Stimulated activated CD8-positive, alpha-beta memory T cell treated with anti-CD3 and anti-CD28 coated beads, Interleukin-4, amount 100 ng/mL, for 48 hours (primary cell): ENCODE data around the gene NIPA2.

ENCODE experiments used
- DNase-seq: peaks from one replicate; pipeline ENCODE4 v3.0.0-alpha.2; 2020

The NIPA2 gene

DNA sequence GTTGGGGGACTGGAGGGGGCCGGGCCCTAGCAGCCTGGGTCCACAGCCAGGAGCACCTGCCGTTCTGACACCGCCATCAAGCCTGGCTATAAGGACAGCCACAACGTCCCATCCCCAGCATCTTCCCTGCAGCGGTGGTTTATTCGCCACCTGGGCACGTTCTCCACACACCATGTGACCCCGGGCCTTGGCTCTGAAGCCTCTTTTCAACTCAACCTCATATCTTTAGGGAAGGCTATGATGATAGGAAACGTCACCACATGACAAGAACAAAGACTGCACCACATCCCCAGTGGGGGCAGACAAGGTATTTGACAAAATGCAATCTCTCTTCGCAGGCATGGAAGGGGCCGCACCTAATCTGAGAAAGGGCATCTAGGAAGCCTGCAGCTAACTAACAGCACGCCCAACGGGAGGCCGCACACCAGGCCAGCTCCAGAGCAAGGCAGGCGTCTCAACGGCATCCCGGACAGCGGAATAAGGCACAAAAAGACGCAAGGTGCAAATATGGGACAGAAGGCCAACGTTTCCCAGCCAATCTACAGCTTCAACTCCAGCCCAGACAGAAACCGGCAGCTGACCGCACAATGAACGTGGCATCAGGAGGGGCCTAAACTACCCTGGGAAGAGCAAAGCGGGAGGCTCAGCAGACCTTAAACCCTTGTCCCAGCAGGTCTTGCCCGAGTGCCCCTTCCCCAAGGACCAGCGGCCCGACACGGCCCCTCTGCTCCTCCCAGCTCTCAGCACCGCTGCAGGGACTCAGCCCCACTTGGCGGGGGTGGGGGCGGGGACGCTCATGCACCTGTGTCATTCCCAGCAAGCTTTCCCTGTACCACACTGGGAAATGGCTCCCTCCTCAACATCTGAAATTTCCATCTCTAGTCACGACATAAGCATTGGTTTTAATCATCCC lies 41.9 kb downstream of the NIPA2 start:
- no peak for DNase-seq

DNA sequence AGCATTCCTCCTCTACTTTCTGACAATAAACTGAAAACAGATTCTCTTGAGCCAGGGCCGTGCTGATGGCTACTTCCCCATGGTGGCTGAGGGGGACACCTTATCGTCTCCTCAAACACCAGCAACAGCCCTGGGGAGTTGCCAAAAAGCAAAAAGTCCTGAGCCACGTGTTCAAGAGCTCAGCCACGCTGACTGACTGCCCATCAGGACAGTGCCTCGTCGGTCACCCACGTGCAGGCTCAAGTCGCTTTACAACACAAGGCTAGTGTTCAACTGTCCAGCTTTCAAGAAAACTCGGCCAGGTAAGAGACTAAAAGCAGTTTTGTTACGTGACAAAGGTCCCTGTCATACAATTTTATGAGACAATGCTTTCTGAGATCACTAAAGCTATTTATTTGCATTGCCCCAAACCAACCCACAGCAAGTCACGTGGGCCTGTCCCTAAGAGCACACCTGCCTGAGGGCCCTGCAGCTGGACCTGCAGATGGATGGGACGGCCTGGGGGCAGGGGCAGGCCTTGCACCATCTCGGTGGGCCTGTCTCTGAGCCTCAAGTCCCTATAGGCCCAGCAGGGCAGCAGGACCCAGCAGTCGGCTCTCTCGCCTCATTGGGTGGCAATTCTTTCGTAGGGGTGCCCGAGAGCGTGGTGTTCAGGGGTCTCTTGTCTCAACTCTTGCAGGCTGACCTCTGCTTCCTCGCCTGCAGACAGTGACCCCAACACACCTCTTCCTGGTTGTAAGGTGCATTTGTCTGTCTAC lies 42.7 kb downstream of the NIPA2 start:
- no peak for DNase-seq

DNA sequence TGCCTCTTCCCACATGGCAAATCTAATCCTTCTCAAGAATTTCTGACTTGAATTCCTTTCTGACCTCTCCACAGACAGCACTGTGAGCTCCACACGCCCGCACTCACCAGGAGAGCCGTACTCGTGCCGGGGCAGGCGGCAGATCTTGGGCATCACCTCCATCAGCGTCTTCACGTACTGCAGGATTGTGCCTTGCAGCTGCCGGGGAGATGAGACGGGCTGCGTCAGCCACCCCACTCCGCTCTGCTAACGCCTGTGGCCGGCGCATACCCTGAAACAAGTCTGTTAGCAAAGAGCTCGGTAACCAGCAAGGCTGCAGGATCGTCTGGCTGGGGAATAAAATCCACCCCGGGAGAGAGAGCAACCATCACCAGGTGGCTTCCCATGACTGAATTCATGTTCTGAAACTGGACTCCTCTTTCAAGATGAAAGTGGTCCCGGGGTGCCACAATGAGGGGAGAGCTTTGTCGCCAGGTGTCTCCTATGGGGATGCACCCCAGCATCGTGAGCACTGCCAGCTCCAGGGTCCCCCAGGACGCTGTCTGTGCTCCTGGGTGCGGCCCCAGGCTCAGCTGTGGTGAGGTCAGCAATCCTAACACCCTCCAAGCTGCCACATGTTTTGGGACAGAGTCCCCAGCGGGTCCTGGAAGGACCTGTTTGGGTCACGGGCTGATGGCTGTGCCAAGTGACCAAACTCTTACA lies 43.4 kb downstream of the NIPA2 start:
- no peak for DNase-seq

DNA sequence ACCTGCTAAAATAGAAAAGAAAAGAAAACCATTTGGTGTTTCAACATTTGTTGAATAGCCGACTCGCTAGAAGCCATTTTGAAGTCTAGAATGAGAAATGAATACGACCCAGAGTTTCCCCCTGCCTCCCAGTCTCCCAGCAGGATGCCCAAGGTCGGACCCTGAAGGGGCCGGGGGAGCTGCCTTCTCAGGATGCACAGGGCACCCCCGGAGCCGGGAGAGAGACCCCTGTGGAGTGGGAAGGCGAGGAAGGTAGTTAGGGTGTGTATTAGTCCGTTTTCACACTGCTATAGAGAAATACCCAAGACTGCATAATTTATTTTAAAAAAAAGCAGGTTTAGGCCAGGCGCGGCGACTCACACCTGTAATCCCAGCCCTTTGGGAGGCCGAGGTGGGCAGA lies 44.7 kb downstream of the NIPA2 start:
- no peak for DNase-seq

DNA sequence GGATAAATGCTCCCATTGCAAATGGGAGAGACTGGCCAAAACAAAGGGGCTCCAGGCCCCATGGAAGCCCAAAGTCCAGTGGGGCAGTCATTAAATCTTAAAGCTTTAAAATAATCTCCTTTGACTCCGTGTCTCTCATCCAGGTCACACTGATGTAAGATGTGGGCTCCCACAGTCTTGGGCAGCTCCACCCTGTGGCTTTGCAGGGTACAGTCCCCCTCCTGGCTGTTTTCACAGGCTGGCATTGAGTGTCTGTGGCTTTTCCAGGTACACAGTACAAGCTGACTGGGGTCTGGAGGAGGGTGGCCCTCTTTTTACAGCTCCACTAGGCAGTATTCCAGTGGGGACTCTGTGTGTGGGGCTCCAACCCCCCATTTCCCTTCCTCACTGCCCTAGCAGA lies 45.9 kb downstream of the NIPA2 start:
- peak; percentile 32 for DNase-seq

DNA sequence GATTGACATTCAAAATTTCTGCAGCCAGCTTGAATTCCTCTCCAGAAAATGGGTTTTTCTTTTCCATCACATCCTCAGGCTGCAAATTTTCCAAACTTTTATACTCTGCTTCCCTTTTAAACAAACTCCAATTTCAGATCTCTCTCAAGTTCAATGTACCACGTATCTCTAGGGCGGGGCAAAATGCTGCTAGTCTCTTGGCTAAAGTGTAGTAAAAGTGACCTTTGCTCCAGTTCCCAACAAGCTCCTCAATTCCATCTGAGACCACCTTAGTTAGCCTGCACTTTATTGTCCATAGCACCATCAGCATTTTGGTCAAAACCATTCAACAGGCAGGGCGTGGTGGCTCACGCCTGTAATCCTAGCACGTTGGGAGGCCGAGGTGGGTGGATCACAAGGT lies 46.7 kb downstream of the NIPA2 start:
- DNase-seq = no peak

DNA sequence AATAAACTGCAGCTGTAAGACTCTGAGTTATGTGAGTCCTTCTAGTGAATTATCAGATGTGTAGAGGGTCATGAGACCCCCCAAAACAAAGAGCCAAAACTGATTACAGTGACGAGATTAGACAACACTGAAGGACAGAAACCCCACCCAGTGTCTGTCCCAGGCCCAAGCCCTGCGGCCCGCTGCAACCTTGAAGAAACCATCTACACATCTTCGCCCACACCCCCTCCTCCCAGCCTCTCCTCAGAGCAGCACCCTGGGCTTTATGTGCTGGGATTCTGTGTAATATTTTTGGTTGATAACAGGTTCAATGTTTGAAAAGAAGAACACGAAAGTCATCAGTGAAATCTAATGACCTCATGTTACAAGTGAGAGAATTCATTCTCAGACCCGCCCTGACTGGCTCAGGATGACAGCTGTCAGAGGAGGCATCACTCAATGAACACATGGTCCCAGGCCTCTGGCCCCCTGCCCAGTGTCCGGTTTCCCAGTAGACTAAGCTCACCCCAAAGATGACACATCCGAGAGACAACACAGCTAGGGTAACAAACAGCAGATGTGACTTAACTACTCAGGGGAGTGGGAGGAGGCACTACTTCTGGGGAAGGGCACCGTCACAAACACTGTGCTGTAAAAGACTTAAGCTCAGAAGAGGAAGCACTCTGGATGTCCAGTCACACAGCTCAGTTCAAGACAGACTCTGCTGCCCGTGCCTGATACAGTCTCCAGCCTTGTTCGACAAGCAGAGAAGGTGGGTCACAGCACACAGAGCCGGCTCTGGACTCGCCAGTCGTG lies 48.9 kb downstream of the NIPA2 start:
- no peak for DNase-seq

DNA sequence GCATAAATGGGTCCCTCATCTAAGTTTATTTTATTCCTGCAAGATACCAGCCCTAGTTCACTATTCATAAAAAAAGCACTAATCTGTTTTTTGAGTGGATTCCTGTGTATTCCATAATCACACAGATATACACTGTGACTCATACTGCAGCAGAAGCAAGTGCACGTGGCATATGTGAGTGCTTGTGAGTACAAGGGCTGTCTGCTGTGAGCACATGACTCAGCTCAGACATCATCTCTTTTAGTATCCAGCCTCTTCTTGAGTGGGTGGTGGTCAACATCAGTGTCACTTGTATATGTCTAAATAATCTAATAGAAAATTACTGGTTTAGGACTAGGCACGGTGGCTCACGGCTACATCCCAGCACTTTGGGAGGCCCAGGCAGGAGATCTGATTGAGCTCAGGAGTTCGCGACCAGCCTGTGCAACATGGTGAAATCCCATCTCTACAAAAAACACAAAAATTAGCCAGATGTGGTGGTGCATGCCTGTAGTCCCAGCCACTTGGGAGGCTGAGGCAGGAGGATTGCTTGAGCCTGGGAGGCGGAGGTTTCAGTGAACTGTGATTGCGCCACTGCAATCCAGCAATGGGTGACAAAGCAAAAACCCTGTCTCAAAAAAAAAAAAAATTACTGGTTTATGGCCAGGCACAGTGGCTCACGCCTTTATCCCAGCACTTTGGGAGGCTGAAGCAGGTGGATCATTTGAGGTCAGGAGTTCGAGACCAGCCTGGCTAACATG lies 49.8 kb downstream of the NIPA2 start:
- no peak for DNase-seq

DNA sequence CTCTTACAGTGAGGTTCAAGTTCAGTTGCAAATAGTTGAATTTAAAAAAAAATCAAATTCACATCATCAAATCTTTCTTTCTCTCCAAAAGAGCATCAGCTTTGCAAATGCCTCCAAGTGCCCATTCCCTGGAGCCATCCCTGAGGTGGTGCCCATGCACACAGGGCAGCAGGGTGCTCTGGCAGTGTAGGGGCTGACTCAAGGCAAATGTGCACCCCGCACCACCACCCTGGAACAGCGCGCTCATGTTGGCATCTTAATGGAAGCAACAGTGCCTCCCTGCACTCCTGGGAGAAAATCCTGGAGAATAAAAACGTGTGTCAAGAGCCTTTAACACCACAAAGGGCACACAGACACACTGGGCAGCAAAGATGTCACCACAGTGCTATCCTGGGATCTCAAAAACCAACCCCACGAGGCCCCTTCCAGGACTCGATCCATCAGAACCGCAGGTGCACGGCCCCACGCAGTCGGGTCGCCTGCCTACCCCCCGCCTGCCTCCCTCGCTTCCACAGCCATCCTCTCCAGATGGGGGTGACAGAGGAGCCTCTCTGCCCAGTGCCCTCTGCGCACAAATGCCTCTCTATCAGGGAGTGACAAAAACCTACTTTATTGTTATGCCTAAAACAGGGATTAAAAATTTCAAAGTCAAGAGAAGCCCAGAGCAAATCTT lies 50.8 kb downstream of the NIPA2 start:
- DNase-seq = no peak

DNA sequence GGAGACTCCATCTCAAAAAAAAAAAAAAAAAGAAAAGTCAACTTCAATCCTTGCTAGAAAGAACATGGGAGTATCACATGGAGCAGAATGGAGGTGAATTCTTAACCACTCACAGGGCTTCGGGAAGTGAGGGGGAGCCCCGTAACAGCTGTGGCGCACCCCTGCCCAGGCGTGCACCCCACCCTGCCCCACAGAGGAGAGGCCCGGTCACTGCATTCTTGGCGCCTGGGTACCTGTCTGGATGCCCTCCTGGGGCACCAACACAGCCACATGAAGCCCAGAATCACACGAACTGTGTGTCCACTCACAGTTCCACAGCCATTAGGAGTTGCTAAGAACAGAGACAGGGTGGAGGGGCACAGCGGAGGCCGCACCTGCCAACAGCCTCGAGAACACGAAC lies 51.8 kb downstream of the NIPA2 start:
- no peak for DNase-seq

DNA sequence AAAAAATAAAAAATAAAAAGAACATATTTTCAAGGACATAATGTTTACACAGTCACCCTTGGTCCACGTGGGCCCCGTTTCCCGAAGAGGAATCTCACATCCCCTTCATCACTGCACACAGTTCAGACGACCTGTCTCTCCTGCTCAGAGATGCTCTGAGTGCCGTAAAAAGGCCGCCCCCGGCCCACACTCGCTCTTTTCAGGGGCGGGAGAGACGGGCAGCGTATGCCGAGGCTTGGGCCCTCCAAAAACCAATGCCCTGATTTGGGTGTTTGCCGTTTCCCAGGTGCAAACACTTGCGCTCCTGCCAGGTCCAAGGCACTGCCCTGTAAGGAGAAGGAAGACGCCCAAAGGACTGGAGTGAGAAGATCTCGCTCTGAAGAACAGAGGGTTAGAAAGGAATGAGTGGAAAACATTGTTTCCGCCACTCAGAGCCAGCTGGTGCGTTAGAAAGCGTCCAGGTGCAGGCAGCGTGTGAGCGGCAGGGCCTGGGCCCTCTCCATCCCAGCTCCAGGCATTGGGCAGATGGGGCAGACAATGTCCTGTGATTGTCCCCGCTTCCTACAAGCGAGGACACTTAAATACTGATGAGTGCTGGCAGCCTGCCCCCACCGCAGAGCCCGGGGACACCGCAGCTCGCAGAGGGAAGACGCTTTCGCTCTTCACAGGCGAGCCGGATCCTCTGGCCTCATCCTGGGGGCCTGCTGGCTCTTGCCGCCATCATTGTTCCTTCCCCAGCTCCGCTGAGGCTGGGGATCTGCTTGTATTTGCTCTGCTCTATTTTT lies 53.2 kb downstream of the NIPA2 start:
- DNase-seq = no peak

DNA sequence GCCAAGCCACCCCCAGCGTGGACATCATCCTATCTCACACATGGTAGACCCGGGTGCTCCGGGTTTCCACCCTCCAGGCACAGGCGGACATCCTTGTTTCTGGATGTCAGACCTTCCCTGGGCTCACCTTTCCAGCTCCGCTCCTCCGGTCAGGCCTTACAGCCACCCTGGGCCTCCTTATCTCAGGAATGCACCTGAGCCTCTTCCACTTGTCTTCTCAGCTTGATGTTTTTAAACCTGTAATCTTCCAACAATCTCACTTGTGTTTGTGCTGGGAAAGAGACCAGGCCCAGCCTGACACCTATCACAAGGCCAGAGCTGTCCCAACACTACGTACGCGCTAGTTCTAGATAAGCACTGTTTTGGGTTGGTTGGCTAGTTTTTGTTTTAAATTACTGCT lies 53.9 kb downstream of the NIPA2 start:
- no peak for DNase-seq

DNA sequence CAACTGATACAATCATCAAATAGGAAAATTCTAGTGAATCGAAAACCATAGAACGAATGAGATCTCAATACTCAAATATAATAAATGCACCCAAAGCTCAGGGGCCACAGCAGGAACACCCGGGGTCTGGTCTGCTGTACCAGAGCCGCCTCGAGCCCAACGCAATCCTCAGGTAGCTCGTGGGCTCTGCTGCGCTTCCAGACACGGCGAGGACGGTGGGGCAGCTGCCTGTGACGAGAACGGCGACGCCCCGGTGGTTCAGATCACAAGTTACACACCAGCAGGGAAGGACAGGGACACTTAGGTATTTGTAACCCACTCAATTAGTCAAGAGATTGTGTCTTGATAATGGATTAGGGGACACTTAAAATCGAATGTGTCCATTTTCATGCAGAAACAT lies 54.6 kb downstream of the NIPA2 start:
- DNase-seq = no peak

DNA sequence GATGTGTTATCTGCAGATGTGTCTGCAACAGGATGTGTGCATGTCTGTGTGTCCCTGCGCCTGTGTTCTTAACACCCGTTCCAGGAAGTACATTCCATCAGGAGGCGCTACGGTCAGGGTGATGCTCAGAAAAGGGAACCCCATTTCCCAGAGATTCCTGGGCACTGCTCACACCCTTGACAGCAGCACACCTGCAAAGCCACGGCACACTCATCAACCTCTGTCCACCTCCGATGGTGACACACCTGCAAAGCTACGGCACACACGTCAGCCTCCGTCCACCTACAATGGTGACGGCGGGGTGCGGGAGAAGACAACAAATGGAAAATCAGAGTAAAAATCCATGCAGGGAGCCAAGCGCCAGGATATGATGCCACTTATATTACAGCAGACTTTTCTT lies 55.4 kb downstream of the NIPA2 start:
- no peak for DNase-seq

DNA sequence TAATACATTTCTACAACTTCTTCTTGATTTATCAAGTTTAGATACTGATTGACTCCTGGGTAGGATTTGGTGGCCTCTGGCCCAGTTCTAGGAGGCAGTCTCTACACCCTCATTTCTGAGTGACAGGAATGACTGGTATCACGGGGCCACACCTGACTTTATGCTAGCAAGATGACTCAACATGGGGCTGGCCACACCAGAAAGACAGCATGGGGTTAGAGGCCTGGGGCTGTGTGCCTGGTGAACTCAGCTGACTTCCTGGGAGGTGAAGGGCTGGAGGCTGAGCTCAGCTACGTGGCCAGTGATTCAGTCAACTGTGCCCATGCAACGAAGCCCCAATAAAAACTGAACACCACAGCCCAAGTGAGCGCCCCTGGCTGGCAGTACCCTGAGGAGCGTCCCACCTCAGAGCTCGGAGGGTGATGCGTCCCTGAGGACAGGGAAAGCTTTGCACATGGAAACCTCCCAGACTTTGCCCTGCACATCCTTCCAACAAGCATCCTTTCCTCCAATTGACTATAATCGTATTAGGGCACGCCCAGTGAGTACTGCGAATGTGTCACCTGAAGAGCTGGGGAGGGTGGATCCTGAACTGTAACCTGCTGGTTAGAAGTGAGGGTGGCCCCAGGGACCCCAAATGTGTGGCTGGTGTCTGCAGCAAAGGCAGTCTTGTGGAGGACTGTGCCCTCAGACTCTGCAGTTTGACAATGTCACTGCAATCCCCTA lies 57.2 kb downstream of the NIPA2 start:
- peak; percentile 54 for DNase-seq

DNA sequence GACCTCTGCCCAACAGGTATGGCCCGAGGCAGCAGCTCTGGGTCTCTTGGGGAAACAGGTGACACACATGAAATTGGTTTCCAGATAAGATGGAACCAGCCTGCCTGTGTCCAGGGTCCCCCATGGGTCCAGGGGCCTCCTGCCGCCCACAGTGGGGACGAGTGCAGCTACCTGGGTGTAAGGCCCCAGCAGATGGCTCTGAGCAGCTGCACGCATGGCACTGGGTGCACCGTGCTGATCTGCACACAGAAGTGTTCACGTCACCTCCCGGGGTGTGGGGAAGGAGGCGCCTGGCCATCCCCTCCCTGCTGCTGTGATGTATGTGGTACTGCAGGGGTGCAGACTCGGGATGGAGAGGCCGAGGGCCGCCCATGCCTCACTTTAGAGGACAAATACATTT lies 63.6 kb downstream of the NIPA2 start:
- no peak for DNase-seq

DNA sequence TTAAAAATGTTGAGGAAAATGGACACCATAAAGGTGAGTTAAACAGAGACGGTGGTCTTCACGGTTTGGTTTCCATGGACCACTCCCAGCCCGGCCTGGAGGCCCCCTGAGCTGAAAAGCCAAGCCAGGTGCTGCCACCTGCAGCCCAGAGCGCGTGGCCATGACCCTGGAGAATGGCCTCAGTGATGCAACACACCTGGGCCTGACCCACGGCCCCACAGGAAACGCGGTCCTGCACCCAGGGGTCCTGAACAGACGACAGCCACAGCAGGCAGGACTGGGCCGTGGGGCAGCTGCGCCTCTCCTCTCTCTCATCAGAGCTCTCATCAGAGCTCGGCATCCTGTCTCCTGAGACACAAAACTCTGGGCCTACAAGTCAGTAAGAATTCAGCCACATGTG lies 64.1 kb downstream of the NIPA2 start:
- DNase-seq = no peak

DNA sequence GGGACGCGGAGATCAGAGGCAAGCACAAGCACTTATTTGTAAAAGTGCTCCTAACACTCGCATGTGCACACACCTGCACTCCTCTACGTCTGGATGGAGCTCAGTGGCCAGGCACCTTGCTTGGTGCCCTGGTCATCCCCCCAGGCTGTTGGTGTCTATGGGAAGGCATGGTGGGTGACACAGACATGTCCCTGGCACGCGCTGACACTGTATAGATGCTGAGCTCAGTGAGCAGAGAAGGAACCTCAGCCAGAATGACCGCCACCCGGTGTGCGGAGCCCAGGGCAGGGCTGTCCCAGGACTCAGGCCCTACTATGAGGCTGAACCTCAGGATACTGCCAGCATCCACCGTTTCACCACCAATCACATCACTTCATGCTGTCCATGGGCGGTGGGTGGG lies 64.5 kb downstream of the NIPA2 start:
- no peak for DNase-seq

DNA sequence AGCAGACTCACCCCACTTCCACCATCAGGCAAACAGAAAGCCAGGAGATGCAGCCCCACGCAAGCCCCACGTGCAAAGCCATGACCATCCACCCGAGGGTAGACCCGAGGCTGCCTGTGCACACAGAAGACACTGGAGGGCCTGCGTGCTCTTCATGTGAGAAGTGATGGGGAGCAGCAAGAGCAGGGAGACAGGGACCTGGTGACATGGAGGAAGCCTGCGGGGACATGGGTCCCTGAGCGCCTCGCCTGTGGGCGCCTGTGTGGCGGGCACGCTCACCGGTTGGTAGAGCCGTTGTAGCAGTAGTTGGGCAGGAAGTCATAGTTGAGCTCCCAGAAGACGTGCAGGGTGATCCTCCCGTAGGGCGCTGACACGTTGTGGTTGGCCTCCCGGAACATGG lies 65.0 kb downstream of the NIPA2 start:
- DNase-seq = no peak

DNA sequence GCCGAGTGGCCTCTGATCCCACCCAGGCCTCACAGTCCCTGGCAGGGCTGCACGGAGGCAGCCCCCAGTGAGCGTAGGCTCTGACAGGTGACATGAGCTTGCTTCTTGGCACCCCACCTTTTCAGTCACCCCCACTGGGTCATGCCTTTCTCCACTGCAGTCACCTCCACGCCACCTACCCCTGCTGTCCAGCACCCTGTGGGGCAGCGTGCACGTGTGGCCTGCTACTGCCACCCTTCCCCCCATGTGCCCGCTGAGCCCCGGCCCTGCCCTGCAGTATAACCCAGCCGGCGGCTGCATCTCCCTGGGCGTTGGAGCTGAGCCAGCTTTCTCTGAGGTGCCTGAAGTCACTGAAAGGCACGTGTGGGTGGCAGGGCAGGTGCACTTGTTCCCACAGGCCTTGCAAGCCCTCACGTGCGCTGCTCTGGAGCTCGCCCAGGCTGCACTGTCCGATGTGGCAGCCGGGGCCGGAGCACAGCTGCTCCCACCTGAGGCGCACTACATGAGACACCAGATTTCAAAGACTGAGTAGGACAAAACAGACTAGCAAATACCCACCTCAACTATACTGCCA lies 65.6 kb downstream of the NIPA2 start:
- DNase-seq = no peak
